ENCODE results near the gene MYO10. TPM values are rescaled to one million over a fixed set of nuclear protein-coding genes. Genes with fewer than 3 reads are reported as not detected.

Gene MYO10
- total RNA-seq, 1 donor from 2014 or later: 20.0 TPM

GRCh38 chr5:16681876-16682275 is 254.2 kb downstream of the MYO10 start:
- H3K4me1 ChIP-seq: no peaks in the 10 kb centered on the region
- DNase-seq (ENCODE audit: low spot score in 2 of 2): no peak

GRCh38 chr5:16679863-16680262 is 256.2 kb downstream of the MYO10 start:
- Histone ChIP-seq H3K36me3 (peaks cover 7 to 13% of the 10 kb centered on the region in 2 donors), H3K27me3 (no peaks in the 10 kb centered on the region), H3K4me1 (no peaks in the 10 kb centered on the region), H3K4me3 (no peak overlapping the region), H3K9me3 (no peaks in the 10 kb centered on the region), H3K27ac (no peak overlapping the region)
- TF ChIP-seq CTCF (IDR thresholded peaks at IDR 0.05): no peak
- no peak for DNase-seq (ENCODE audit: low spot score in 2 of 2)
- intact Hi-C loops (cut with DNase I): no loop called here

More at GRCh38 chr5:16681876-16682275, 254.2 kb downstream of the MYO10 start:
- H3K9me3 ChIP-seq: no peaks in the 10 kb centered on the region
- H3K27ac ChIP-seq: no peak overlapping the region
- intact Hi-C loops (cut with DNase I): no loop called here
- H3K27me3 ChIP-seq: no peaks in the 10 kb centered on the region
- no peak for TF ChIP-seq CTCF (IDR thresholded peaks at IDR 0.05)
- H3K36me3 ChIP-seq: peaks cover 7 to 13% of the 10 kb centered on the region in 2 donors
- no peak overlapping the region for H3K4me3 ChIP-seq

- Histone ChIP-seq H3K9me3 (no peaks in the 10 kb centered on the region), H3K4me3 (no peak overlapping the region), H3K4me1 (no peaks in the 10 kb centered on the region), H3K27ac (no peak overlapping the region), H3K36me3 (peaks cover 7 to 13% of the 10 kb centered on the region in 2 donors), H3K27me3 (no peaks in the 10 kb centered on the region)
- intact Hi-C loops (cut with DNase I): no loop called here
- no peak for DNase-seq (ENCODE audit: low spot score in 2 of 2)
- no peak for TF ChIP-seq CTCF (IDR thresholded peaks at IDR 0.05)
Measured at GRCh38 chr5:16679190-16679589, 256.9 kb downstream of the MYO10 start.

GRCh38 chr5:16675806-16676205 is 260.3 kb downstream of the MYO10 start:
- H3K27ac ChIP-seq: no peak overlapping the region
- intact Hi-C loops (cut with DNase I): no loop called here
- no peaks in the 10 kb centered on the region for H3K27me3 ChIP-seq
- H3K4me1 ChIP-seq: no peaks in the 10 kb centered on the region
- TF ChIP-seq CTCF (IDR thresholded peaks at IDR 0.05): no peak
- no peaks in the 10 kb centered on the region for H3K9me3 ChIP-seq
- DNase-seq (ENCODE audit: low spot score in 2 of 2): no peak
- H3K36me3 ChIP-seq: peaks cover 9 to 10% of the 10 kb centered on the region in 2 donors
- no peak overlapping the region for H3K4me3 ChIP-seq

DNA sequence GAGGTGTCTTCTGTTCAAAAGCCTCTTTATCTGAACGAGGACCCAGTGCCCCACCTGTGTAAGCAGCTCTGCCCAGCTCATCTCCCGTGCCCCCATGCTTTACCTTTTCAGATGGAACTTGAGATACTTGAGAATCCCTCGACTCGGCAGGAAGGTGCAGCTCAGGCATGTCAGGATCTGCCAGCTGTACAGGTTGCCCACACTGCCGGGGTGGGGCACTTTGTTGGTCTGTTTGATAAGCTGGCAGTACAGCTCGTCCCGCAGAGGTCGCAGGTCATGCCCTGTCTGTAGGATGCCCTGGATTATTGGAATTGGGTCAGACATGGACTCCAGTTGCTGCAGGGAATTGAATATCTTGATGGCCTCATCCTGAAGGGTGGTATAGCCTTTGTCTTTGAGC is 261.3 kb downstream of the MYO10 start:
- Histone ChIP-seq H3K9me3 (no peaks in the 10 kb centered on the region), H3K27me3 (no peaks in the 10 kb centered on the region), H3K4me1 (no peaks in the 10 kb centered on the region), H3K27ac (no peak overlapping the region), H3K4me3 (no peak overlapping the region), H3K36me3 (peaks cover 7 to 9% of the 10 kb centered on the region in 2 donors)
- DNase-seq (ENCODE audit: low spot score in 2 of 2): no peak
- intact Hi-C loops (cut with DNase I): no loop called here
- TF ChIP-seq CTCF (IDR thresholded peaks at IDR 0.05): no peak
